ENCODE results near the gene USP25. TPM values are rescaled to one million over a fixed set of nuclear protein-coding genes. Genes with fewer than 3 reads are reported as not detected.
A peak's percentile ranks its signal among the peaks of the same experiment; 100 is the strongest.

The USP25 gene
- total and polyA plus RNA-seq, 9 of the 15 experiments (the other 6 are each of a cell fraction or from before 2014, with no cell fraction given) = 7.8 to 44.9 (median 31.4) TPM

DNA sequence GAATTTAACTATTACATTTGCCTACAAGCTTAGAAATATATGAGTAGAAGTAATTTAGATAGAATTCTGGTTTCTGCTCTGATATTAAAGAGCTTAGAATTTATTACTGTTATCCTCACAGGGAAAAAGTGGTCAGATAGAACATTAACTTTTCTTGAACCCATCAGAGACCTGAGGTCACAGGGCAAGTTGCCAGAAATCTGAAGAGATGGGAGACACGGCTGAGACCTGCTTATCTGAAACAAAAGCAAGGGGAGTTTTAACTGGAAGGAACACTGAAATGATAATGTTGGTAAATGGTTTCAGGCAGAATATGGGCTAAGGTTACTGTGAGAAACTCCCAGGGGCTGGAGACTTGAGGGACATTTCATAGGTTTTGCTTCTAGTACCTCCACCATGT is 28.0 kb upstream of the USP25 start:
- DNase-seq (ENCODE audit: extremely low read depth in 1 of 4, low spot score in 3 of 4) (peak in 1 of 4 experiments; percentile 62), ATAC-seq (no peak), FAIRE-seq (no peak)
- WGBS (ENCODE audit: insufficient coverage, low coverage, missing lambda C conversion rate) = 0% methylated on average over 1 of the region's 1 CpG
- Histone ChIP-seq H3K36me3 (ENCODE audit: control insufficient read depth, insufficient read depth, low read length) (no peaks in the 10 kb centered on the region), H3K9ac (ENCODE audit: insufficient read depth in 1 of 2, low read depth in 2 of 2, low read length in 2 of 2) (no peak overlapping the region), H3K4me3 (no peak overlapping the region), H3K4me1 (replicated peaks in 1 of 2; ENCODE audit: control insufficient read depth in 2 of 2, insufficient read depth in 2 of 2, low read length in 2 of 2) (no peaks in the 10 kb centered on the region), H3K9me1 (ENCODE audit: control insufficient read depth, insufficient read depth, low read length) (no peaks in the 10 kb centered on the region), H3K27me3 (ENCODE audit: control insufficient read depth in 2 of 2, insufficient read depth in 2 of 2, low read length in 2 of 2) (no peaks in the 10 kb centered on the region), H3K27ac (ENCODE audit: extremely low read depth, low read depth, low read length) (no peak overlapping the region), H2AFZ (ENCODE audit: low read depth, low read length) (no peak overlapping the region), H4K20me1 (replicated peaks; ENCODE audit: control insufficient read depth, insufficient read depth, low read length) (no peaks in the 10 kb centered on the region), H3K4me2 (ENCODE audit: insufficient read depth, low read length) (no peak overlapping the region), H3K79me2 (ENCODE audit: control insufficient read depth, insufficient read depth, low read length) (no peaks in the 10 kb centered on the region), H3K9me3 (replicated peaks; ENCODE audit: control insufficient read depth, insufficient read depth, low read depth, low read length) (no peaks in the 10 kb centered on the region)
- TF ChIP-seq NFIC (IDR thresholded peaks at IDR 0.05) = peak; percentile 66
- TF ChIP-seq CBFA2T3 (IDR thresholded peaks at IDR 0.05) = peak; percentile 45; the same call in 1 of the 2 replicates
- TF ChIP-seq, protein P1, sequence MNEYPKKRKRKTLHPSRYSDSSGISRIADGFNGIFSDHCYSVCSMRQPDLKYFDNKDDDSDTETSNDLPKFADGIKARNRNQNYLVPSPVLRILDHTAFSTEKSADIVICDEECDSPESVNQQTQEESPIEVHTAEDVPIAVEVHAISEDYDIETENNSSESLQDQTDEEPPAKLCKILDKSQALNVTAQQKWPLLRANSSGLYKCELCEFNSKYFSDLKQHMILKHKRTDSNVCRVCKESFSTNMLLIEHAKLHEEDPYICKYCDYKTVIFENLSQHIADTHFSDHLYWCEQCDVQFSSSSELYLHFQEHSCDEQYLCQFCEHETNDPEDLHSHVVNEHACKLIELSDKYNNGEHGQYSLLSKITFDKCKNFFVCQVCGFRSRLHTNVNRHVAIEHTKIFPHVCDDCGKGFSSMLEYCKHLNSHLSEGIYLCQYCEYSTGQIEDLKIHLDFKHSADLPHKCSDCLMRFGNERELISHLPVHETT (CRISPR knock-in tag; conservative IDR thresholded peaks at IDR 0.05 in 1 of 2, IDR thresholded peaks at IDR 0.05 in 1 of 2) = no peak
- ChIA-PET POLR2A (no interaction called here), CTCF (ENCODE audit: low intra/inter-chr PET ratio) (no interaction called here)
- in situ Hi-C loops (cut with MboI) = no loop called here
- intact Hi-C loops (cut with micrococcal nuclease) = no loop called here
- no TSS peak for BruUV-seq (replicated peaks)

DNA sequence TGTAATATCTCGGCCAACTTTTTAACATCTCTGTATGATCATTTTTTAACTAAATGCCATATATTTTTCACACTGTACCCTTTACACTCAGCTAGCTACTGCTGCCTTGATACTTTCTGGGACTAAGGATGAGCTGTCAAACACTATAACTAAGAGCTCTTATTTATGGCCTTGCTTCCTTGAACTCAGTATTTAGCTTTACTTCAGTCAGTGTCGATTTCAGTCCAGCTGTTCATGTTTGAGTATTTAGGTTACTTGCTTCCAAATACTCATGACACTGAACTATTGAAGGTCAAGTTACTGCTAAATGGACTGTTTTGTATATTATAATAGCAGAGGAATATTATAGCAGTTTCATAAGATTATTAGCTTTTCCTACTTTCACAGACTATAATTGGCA is 25.9 kb upstream of the USP25 start:
- Histone ChIP-seq H4K20me1 (replicated peaks; ENCODE audit: control insufficient read depth, insufficient read depth, low read length) (no peaks in the 10 kb centered on the region), H3K4me1 (replicated peaks in 1 of 2; ENCODE audit: control insufficient read depth in 2 of 2, insufficient read depth in 2 of 2, low read length in 2 of 2) (no peaks in the 10 kb centered on the region), H3K4me3 (no peak overlapping the region), H3K27ac (ENCODE audit: extremely low read depth, low read depth, low read length) (no peak overlapping the region), H3K9me1 (ENCODE audit: control insufficient read depth, insufficient read depth, low read length) (no peaks in the 10 kb centered on the region), H3K9me3 (replicated peaks; ENCODE audit: control insufficient read depth, insufficient read depth, low read depth, low read length) (no peaks in the 10 kb centered on the region), H3K9ac (ENCODE audit: insufficient read depth in 1 of 2, low read depth in 2 of 2, low read length in 2 of 2) (no peak overlapping the region), H3K79me2 (ENCODE audit: control insufficient read depth, insufficient read depth, low read length) (no peaks in the 10 kb centered on the region), H3K4me2 (ENCODE audit: insufficient read depth, low read length) (no peak overlapping the region), H3K36me3 (ENCODE audit: control insufficient read depth, insufficient read depth, low read length) (no peaks in the 10 kb centered on the region), H3K27me3 (ENCODE audit: control insufficient read depth in 2 of 2, insufficient read depth in 2 of 2, low read length in 2 of 2) (no peaks in the 10 kb centered on the region), H2AFZ (ENCODE audit: low read depth, low read length) (no peak overlapping the region)
- intact Hi-C loops (cut with micrococcal nuclease) = no loop called here
- BruUV-seq (replicated peaks) = no TSS peak
- FAIRE-seq (no peak), DNase-seq (ENCODE audit: extremely low read depth in 1 of 4, low spot score in 3 of 4) (no peak), ATAC-seq (no peak)
- CTCF ChIA-PET (ENCODE audit: low intra/inter-chr PET ratio) = no interaction called here
- TF ChIP-seq XRCC5 (IDR thresholded peaks at IDR 0.05; ENCODE audit: low read depth, low read length) = no peak
- TF ChIP-seq, protein P2, sequence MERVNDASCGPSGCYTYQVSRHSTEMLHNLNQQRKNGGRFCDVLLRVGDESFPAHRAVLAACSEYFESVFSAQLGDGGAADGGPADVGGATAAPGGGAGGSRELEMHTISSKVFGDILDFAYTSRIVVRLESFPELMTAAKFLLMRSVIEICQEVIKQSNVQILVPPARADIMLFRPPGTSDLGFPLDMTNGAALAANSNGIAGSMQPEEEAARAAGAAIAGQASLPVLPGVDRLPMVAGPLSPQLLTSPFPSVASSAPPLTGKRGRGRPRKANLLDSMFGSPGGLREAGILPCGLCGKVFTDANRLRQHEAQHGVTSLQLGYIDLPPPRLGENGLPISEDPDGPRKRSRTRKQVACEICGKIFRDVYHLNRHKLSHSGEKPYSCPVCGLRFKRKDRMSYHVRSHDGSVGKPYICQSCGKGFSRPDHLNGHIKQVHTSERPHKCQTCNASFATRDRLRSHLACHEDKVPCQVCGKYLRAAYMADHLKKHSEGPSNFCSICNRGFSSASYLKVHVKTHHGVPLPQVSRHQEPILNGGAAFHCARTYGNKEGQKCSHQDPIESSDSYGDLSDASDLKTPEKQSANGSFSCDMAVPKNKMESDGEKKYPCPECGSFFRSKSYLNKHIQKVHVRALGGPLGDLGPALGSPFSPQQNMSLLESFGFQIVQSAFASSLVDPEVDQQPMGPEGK (CRISPR knock-in tag; IDR thresholded peaks at IDR 0.05; ENCODE audit: borderline replicate concordance) = no peak
- no peak for TF ChIP-seq DIDO1 (tag; IDR thresholded peaks at IDR 0.05; ENCODE audit: low read depth)
- no peak for TF ChIP-seq ZNF830 (CRISPR knock-in tag; IDR thresholded peaks at IDR 0.05)
- POLR2A ChIA-PET = no interaction called here
- 3% methylated on average over 2 of the region's 2 CpGs for WGBS (ENCODE audit: insufficient coverage, low coverage, missing lambda C conversion rate)
- in situ Hi-C loops (cut with MboI) = no loop called here
